Activated B cell treated with CpG ODN at 0.5 μM for 24 hours (primary cell): ENCODE measurements around the gene GABPB1. TPM values are rescaled to one million over a fixed set of nuclear protein-coding genes. Genes with fewer than 3 reads are reported as not detected.

Source experiments
- ATAC-seq: fragments of 200-7000 bp; cut with Tn5 transposase; one replicate; pipeline ENCODE4 v1.10.0; 2021; ENCODE audit warnings: low read depth, mild to moderate bottlenecking, moderate library complexity
- CTCF ChIA-PET: fragments of 350-600 bp; sonication (Branson Sonifier 250); formaldehyde crosslinking; loops from one replicate; lab custom pipeline; 2021; ENCODE audit warnings: antibody characterized with exemption; lab: Charles Lee
- POLR2A ChIA-PET: fragments of 350-600 bp; sonication (Branson Sonifier 250); formaldehyde crosslinking; loops from one replicate; lab custom pipeline; 2021; ENCODE audit warnings: antibody characterized with exemption; lab: Charles Lee
- DNase-seq: peaks from one replicate; pipeline ENCODE4 v3.0.0; 2022
- H3K27ac Mint-ChIP-seq: one replicate; pipeline ENCODE4 v1.8.0; 2020; ENCODE audit warnings: mixed read lengths
- H3K27me3 Mint-ChIP-seq: one replicate; pipeline ENCODE4 v1.8.0; 2021; ENCODE audit warnings: mixed read lengths
- H3K36me3 Mint-ChIP-seq: one replicate; pipeline ENCODE4 v1.8.0; 2021; ENCODE audit warnings: low read depth, mixed read lengths
- H3K4me1 Mint-ChIP-seq: one replicate; pipeline ENCODE4 v1.8.0; 2021; ENCODE audit warnings: mixed read lengths
- H3K4me3 Mint-ChIP-seq: one replicate; pipeline ENCODE4 v1.8.0; 2020; ENCODE audit warnings: mild to moderate bottlenecking, mixed read lengths
- H3K9me3 Mint-ChIP-seq: one replicate; pipeline ENCODE4 v1.8.0; 2020; ENCODE audit warnings: mixed read lengths
- intact Hi-C: fragments of 100-400 bp; cut with micrococcal nuclease; formaldehyde crosslinking; loops from one replicate; pipeline ENCODE4 v1.15.1; 2024
- total RNA-seq: library from RNA; stranded (reverse); gene quantifications from 2 replicates; pipeline ENCODE4 v1.2.3, GENCODE V29; 2022
- TF ChIP-seq, protein P1 (sequence below): fragments of 200-600 bp; IDR thresholded peaks from one replicate; pipeline ENCODE4 v1.8.0; 2022; ENCODE audit warnings: antibody characterized with exemption, mild to moderate bottlenecking

Gene GABPB1
- total RNA-seq, 1 donor from 2014 or later, result 32.7 TPM

DNA sequence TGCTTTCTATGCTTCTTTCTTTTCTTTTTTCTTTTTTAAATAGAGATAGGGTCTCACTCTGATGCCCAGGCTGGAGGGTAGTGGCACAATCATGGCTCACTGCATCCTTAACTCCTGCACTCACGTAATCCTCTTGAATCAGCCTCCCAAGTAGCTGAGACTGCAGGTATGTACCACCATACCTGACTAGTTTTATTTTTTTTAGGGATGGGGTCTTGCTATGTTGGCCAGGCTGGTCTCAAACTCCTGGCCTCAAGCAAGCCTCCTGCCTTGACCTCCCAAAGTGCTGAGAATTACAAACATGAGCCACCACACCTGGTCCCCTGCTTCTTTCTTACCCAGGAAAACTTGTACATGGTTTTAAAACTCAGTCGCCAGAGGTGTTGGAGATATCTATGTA, 65.2 kb downstream of the GABPB1 start:
- DNase-seq, result no peak
- H3K27ac Mint-ChIP-seq, result no peak overlapping the region
- intact Hi-C loops, result no loop called here
- ChIA-PET POLR2A (no interaction called here), CTCF (interaction anchor here (1.7 kb wide), 1 partner anchor 26 kb away, joined by 5 read pairs; no protein-coding TSS in a partner anchor)
- ATAC-seq, result no peak
- H3K27me3 Mint-ChIP-seq, result no peaks in the 10 kb centered on the region
- H3K36me3 Mint-ChIP-seq, result peaks cover 50% of the 10 kb centered on the region
- H3K4me3 Mint-ChIP-seq, result no peak overlapping the region
- H3K4me1 Mint-ChIP-seq, result no peaks in the 10 kb centered on the region
- H3K9me3 Mint-ChIP-seq, result no peaks in the 10 kb centered on the region
- TF ChIP-seq, protein P1, sequence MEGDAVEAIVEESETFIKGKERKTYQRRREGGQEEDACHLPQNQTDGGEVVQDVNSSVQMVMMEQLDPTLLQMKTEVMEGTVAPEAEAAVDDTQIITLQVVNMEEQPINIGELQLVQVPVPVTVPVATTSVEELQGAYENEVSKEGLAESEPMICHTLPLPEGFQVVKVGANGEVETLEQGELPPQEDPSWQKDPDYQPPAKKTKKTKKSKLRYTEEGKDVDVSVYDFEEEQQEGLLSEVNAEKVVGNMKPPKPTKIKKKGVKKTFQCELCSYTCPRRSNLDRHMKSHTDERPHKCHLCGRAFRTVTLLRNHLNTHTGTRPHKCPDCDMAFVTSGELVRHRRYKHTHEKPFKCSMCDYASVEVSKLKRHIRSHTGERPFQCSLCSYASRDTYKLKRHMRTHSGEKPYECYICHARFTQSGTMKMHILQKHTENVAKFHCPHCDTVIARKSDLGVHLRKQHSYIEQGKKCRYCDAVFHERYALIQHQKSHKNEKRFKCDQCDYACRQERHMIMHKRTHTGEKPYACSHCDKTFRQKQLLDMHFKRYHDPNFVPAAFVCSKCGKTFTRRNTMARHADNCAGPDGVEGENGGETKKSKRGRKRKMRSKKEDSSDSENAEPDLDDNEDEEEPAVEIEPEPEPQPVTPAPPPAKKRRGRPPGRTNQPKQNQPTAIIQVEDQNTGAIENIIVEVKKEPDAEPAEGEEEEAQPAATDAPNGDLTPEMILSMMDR, result no peak

DNA sequence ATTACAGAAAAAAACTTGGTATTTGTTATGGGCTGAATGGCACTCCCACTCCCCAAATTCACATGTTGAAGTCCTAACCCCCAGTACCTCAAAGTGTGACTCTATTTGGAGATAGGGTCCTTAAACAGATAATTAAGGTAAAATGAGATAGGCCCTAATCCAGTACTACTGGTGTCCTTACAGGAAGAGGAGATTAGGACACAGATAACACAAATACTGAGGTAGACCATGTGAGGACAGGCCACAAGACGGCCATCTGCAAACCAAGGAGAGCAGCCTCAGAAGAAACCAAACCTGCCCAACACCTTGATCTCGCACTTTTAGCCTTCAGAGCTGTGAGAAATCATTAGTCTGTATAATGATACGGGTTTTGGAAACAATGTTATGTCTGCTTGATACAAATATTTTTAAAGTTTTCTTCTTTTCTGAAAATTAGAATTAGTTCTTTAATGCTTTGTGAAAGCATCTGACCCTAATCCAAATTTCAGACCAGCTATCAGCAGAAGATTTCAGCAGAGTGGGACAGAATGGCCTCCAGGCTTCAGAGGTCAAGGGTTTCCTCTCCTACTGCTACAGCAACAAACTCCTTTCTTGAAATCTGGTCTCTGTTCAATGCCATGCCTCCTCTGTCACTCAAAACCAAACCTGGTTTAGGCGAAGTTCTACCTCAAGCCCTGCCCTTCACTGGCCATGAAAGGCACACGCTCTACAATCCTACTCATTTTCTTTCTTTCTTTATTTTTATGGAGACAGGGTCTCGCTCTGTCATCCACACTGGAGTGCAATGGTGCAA, 67.5 kb downstream of the GABPB1 start:
- ATAC-seq (no peak), DNase-seq (no peak)
- Mint-ChIP-seq H3K27me3 (no peaks in the 10 kb centered on the region), H3K27ac (no peak overlapping the region), H3K36me3 (peaks cover 57% of the 10 kb centered on the region), H3K4me3 (no peak overlapping the region), H3K9me3 (no peaks in the 10 kb centered on the region), H3K4me1 (no peaks in the 10 kb centered on the region)
- POLR2A ChIA-PET, result no interaction called here
- CTCF ChIA-PET, result interaction anchor here (1.7 kb wide), 1 partner anchor 28 kb away, joined by 5 read pairs; no protein-coding TSS in a partner anchor
- TF ChIP-seq, protein P1, result no peak
- intact Hi-C loops, result no loop called here

DNA sequence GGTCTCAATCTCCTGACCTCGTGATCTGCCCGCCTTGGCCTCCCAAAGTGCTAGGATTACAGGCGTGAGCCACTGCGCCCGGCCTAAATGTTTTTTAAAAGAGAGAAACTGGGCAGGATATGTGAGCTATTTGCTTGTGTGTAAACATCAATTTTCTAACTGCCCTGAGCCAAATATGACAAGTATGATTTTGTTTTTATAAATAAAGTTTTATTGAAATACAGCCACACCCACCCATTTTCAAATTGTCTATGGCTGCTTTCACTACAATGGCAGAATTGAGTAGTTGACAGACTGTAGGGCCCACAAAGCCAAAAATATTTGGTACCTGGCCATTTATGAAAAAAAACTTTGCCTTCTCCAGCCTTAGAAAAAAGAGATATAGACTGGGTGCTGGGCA, 73.6 kb downstream of the GABPB1 start:
- DNase-seq, result no peak
- CTCF ChIA-PET, result no interaction called here
- no peak overlapping the region for H3K4me3 Mint-ChIP-seq

DNA sequence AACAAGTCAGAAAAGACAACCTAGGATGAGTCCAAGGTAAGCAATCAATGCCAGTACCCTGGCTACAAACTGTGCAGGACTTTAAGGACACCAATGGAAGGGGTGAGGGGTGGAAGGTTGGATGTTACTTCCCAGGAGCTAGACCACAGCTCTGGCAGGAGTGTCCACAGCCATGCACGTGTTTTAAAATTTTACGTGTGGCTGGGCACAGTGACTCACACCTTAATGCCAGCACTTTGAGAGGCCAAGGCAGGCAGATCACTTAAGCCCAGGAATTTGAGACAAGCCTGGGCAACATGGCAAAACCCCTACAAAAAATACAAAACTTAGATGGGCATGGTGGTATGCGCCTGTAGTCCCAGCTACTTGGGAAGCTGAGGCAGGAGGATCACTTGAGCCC, 74.7 kb downstream of the GABPB1 start:
- no peaks in the 10 kb centered on the region for H3K9me3 Mint-ChIP-seq
- H3K27me3 Mint-ChIP-seq, result no peaks in the 10 kb centered on the region
- H3K27ac Mint-ChIP-seq, result no peak overlapping the region
- ATAC-seq (no peak), DNase-seq (no peak)
- CTCF ChIA-PET, result no interaction called here
- peaks cover 42% of the 10 kb centered on the region for H3K36me3 Mint-ChIP-seq
- no peaks in the 10 kb centered on the region for H3K4me1 Mint-ChIP-seq
- no peak overlapping the region for H3K4me3 Mint-ChIP-seq
- intact Hi-C loops, result no loop called here
- POLR2A ChIA-PET, result no interaction called here
- TF ChIP-seq, protein P1, result no peak

More for the DNA sequence above, 73.6 kb downstream of the GABPB1 start:
- ATAC-seq, result no peak
- POLR2A ChIA-PET, result no interaction called here
- Mint-ChIP-seq H3K36me3 (peaks cover 46% of the 10 kb centered on the region), H3K9me3 (no peaks in the 10 kb centered on the region), H3K4me1 (no peaks in the 10 kb centered on the region), H3K27me3 (no peaks in the 10 kb centered on the region), H3K27ac (no peak overlapping the region)
- intact Hi-C loops, result no loop called here
- TF ChIP-seq, protein P1, result no peak

DNA sequence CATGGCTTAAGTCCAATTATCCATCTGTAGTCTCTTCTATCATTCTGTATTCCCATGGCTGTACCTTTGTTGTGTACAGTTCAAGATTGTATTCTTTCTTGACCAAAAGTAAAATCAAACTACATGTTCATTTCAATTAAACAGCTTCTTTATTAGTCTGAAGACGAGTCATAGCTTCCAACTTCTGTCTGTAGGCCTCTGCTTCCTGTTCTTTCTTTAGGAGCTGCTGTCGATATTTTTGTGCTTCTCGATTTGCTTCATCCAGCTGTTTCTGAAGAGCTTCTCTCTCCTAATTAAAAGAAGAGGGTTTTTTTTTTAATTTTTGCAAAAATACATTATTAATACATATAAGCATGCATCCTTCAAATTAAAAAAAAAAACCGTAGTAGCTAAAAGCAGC, 76.5 kb downstream of the GABPB1 start:
- CTCF ChIA-PET, result interaction anchor here (0.7 kb wide), 1 partner anchor 1388 kb away, joined by 3 read pairs; no protein-coding TSS in a partner anchor
- no peaks in the 10 kb centered on the region for H3K9me3 Mint-ChIP-seq
- H3K4me1 Mint-ChIP-seq, result no peaks in the 10 kb centered on the region
- ATAC-seq, result no peak
- peaks cover 30% of the 10 kb centered on the region for H3K36me3 Mint-ChIP-seq
- no peaks in the 10 kb centered on the region for H3K27me3 Mint-ChIP-seq
- no peak overlapping the region for H3K4me3 Mint-ChIP-seq
- no peak for DNase-seq
- TF ChIP-seq, protein P1, result no peak
- POLR2A ChIA-PET, result no interaction called here
- H3K27ac Mint-ChIP-seq, result no peak overlapping the region
- intact Hi-C loops, result no loop called here
